Measurements from ENCODE around the gene TOX4.

TOX4 gene

GRCh38 chr14:21505012-21505553 is 28.1 kb downstream of the TOX4 start:
- DNase-seq: no peak

GRCh38 chr14:21506557-21506956 is 29.6 kb downstream of the TOX4 start:
- DNase-seq: no peak

GRCh38 chr14:21509432-21510143 is 32.6 kb downstream of the TOX4 start:
- DNase-seq: no peak

- DNase-seq: peak; percentile 98
These were observed 34.0 kb downstream of the TOX4 start, which contains the start of gene METTL3 for GRCh38 chr14:21510735-21511657. TSS of gene METTL3 (minus strand) at chr14:21511340. CDS start at chr14:21511223, 117 bp downstream.

- no peak for DNase-seq
These were observed 37.3 kb downstream of the TOX4 start for GRCh38 chr14:21514341-21514740.

GRCh38 chr14:21518725-21519124 is 41.7 kb downstream of the TOX4 start:
- no peak for DNase-seq

GRCh38 chr14:21520767-21521166 is 43.8 kb downstream of the TOX4 start:
- DNase-seq: no peak

GRCh38 chr14:21521501-21521900 is 44.5 kb downstream of the TOX4 start:
- DNase-seq: no peak

GRCh38 chr14:21523203-21523602 is 46.2 kb downstream of the TOX4 start:
- no peak for DNase-seq

GRCh38 chr14:21524575-21525490 is 47.8 kb downstream of the TOX4 start:
- no peak for DNase-seq

- no peak for DNase-seq
These were observed 48.6 kb downstream of the TOX4 start for GRCh38 chr14:21525571-21525961.

GRCh38 chr14:21525962-21526671 is 49.1 kb downstream of the TOX4 start, which contains the start of gene SALL2:
TSS of gene SALL2 (minus strand) at chr14:21526346. CDS start at chr14:21526127, 219 bp downstream.
- DNase-seq: peak; percentile 88

- DNase-seq: peak; percentile 38
These were observed 49.8 kb downstream of the TOX4 start for GRCh38 chr14:21526672-21527317.

GRCh38 chr14:21527318-21527679 is 50.3 kb downstream of the TOX4 start:
- DNase-seq: no peak

- no peak for DNase-seq
These were observed 51.7 kb downstream of the TOX4 start for GRCh38 chr14:21528381-21529348.

GRCh38 chr14:21529515-21529914 is 52.5 kb downstream of the TOX4 start:
- DNase-seq: no peak

- DNase-seq: no peak
These were observed 56.3 kb downstream of the TOX4 start for GRCh38 chr14:21533294-21533693.

GRCh38 chr14:21534576-21534975 is 57.6 kb downstream of the TOX4 start:
- DNase-seq: no peak

GRCh38 chr14:21535545-21536417 is 58.8 kb downstream of the TOX4 start:
- no peak for DNase-seq
